ENCODE results near the gene STARD5.

The STARD5 gene

DNA sequence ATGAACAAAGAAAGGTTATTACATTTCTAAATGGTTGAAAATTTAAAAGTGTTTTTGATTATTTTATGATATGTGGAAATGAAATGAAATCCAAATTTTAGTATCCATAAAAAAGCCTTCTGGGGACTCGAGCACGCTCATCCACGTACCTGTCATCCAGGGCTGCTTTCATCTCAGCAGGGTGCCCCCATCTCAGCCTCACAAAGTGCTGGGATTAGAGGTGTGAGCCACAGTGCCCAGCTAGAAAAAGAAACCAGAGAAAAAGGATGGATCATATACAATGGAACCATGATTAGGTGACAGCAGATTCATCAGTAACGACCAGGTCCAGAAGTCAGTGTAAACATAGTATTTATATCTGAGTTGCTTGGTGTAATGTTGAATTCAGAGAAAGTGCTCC, 49.7 kb downstream of the STARD5 start:
- H3K4me3 ChIP-seq (ENCODE audit: control insufficient read depth, low read depth, low read length) = no peak overlapping the region
- TF ChIP-seq, protein P1, sequence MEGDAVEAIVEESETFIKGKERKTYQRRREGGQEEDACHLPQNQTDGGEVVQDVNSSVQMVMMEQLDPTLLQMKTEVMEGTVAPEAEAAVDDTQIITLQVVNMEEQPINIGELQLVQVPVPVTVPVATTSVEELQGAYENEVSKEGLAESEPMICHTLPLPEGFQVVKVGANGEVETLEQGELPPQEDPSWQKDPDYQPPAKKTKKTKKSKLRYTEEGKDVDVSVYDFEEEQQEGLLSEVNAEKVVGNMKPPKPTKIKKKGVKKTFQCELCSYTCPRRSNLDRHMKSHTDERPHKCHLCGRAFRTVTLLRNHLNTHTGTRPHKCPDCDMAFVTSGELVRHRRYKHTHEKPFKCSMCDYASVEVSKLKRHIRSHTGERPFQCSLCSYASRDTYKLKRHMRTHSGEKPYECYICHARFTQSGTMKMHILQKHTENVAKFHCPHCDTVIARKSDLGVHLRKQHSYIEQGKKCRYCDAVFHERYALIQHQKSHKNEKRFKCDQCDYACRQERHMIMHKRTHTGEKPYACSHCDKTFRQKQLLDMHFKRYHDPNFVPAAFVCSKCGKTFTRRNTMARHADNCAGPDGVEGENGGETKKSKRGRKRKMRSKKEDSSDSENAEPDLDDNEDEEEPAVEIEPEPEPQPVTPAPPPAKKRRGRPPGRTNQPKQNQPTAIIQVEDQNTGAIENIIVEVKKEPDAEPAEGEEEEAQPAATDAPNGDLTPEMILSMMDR (conservative IDR thresholded peaks at IDR 0.05; ENCODE audit: control insufficient read depth, insufficient read depth, low read depth, low read length) = no peak
- no peak for DNase-seq (ENCODE audit: low read depth)

DNA sequence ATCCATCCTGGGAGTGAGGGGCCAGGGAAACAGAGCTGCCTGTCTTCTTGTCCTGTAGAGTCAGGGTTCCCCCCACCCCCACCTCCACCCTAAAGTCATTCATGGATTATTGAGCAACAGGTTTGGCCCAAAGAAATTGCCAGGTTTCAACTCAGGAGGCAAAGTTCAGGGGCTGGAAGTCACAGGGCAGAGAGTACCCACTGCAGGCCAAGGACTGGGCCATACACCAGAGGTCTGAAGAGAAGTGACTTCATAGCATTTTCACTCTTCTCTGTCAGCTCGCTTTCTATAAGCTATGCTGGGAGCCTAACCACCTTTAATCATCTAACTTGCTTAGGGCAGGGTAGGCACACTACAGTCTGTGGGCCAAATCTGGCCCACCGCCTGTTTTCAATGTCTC, 50.1 kb downstream of the STARD5 start:
- TF ChIP-seq, protein P1 (conservative IDR thresholded peaks at IDR 0.05; ENCODE audit: control insufficient read depth, insufficient read depth, low read depth, low read length) = no peak
- H3K4me3 ChIP-seq (ENCODE audit: control insufficient read depth, low read depth, low read length) = no peak overlapping the region
- no peak for DNase-seq (ENCODE audit: low read depth)

DNA sequence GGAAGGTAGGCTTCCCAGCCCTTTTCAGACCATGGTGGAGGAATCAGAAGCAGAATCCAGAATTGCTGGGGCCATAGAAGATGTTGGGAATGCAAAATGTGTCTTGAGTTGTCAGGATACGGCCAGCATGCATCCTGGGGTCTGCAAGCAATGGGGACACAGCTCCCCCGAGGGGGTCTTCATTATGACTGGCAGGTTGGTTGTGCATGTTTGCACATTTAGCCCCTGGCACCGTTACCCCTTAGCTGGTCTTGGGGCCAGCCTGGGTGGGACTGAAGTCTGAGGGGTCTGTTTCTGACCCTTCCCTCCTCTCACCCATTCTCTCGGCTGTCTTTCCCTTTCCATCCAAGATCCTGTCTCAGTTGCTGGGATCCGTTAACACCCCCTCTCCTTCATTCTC, 50.7 kb downstream of the STARD5 start:
- TF ChIP-seq, protein P1 (conservative IDR thresholded peaks at IDR 0.05; ENCODE audit: control insufficient read depth, insufficient read depth, low read depth, low read length) = no peak
- H3K4me3 ChIP-seq (ENCODE audit: control insufficient read depth, low read depth, low read length) = no peak overlapping the region
- DNase-seq (ENCODE audit: low read depth) = no peak

DNA sequence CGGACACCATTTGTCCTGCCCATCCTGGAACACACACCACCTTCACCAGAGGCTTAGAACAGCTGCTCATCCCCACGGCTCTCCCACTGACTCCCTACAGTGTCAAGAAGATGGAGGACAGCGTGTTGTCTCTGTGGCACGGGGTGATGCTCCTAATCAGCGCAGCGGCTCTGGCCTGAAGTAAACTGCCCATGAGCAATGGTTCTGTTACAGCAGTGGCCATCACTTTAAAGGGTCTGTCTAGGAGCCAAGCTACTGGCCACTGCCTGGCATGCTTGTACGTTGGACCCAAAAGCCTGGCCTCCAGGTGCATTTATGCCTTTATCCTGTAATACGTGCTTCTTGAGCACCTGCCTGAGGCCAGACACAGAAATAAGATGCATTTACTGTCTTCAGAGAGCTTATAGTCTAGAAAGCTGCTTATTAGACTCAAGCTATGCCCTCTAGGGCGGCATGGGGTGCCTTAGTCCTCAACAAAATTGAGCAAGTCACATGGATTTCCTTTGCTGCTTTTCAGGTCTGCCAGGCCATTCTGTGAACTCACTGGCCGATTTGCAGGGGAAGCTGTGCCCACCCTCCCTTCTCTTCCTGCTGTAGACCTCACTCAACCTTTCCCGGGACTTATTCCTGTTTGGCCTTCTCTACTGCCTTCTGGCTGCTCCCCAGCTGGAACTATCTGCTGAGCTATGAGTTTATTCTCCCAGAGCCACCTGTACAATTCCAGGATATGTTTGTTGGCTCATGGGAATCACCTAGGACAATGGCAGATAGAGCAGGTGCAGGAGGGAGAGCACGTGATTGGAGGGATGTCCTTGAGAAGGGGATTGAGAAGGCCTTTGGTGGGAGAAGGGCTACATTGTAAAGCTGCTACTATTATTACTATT, 51.9 kb downstream of the STARD5 start:
- H3K4me3 ChIP-seq (ENCODE audit: control insufficient read depth, low read depth, low read length) = no peak overlapping the region
- TF ChIP-seq, protein P1 (conservative IDR thresholded peaks at IDR 0.05; ENCODE audit: control insufficient read depth, insufficient read depth, low read depth, low read length) = no peak
- DNase-seq (ENCODE audit: low read depth) = no peak

DNA sequence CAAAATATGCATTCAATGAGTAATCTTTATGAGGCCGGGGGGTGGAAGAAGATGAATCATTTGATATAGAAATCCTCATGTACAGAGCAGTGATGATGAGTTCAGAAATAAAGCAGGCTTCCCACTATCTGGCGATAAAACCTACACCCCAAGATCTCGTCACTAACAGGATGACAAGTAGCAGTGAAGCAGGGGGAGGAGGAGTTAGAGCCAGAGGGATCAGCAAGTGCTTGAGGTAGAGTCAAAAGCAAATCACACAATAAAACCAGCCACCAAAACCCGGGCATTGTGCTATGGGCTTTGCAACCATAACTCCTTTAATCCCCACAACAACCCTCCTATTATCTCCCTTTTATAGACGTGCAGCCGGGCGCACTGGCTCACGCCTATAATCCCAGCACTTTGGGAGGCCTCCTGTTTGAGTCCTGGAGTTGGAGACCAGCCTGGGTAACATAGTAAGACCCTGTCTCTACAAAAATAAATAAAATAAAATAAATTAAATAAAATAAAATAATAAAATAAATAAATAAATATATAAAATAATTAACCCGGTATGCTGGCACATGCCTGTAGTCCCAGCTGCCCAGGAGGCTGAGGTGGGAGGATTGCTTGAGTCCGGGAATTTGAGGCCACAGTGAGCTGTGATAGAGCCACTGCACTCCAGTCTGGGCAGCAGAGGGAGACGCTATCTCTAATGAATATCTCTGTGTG, 53.0 kb downstream of the STARD5 start:
- no peak overlapping the region for H3K4me3 ChIP-seq (ENCODE audit: control insufficient read depth, low read depth, low read length)
- peak; percentile 71 for DNase-seq (ENCODE audit: low read depth)
- TF ChIP-seq, protein P1 (conservative IDR thresholded peaks at IDR 0.05; ENCODE audit: control insufficient read depth, insufficient read depth, low read depth, low read length) = no peak

DNA sequence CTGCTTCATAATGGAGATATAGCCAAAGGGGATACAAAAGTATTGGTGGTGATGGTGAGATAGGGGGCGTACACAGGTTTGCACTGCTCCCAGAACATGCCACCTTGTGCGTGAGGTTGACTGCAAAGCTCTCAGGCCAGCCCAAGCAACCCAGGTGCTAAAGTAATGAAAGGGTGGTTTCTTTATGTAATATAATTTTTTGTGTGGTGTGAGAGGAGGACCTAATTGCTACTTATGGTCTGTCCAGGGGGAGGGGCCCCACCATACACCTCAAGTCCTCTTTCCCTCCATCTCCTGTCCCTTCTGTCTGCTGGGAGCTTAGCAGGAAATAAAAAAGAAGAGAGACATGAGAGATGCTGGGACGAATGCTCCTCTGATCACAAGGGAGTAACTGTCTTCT, 53.8 kb downstream of the STARD5 start:
- no peak for DNase-seq (ENCODE audit: low read depth)
- TF ChIP-seq, protein P1 (conservative IDR thresholded peaks at IDR 0.05; ENCODE audit: control insufficient read depth, insufficient read depth, low read depth, low read length) = no peak
- no peak overlapping the region for H3K4me3 ChIP-seq (ENCODE audit: control insufficient read depth, low read depth, low read length)
